Stimulated activated memory B cell treated with anti-CD40 and anti-IgM and Interleukin-4, amounts not matched to agents 10 μg/mL and 1 μg/mL and 100 μg/mL, for 72 hours (primary cell): ENCODE results near the gene LTBR.
A peak's percentile ranks its signal among the peaks of the same experiment; 100 is the strongest.
"Not testable (repeated sequence)": the region's sequence is repeated elsewhere in the genome, so short reads cannot be mapped to it uniquely, and the experiment has no call there.

Source experiments
- ATAC-seq: fragments of 150-1000 bp; cut with Tn5 transposase; 2 replicates; pipeline ENCODE4 v1.10.0; 2021
- H3K27ac Mint-ChIP-seq: one replicate; pipeline ENCODE4 v1.8.0; 2022; ENCODE audit warnings: mild to moderate bottlenecking, mixed read lengths
- H3K27me3 Mint-ChIP-seq: one replicate; pipeline ENCODE4 v1.8.0; 2022; ENCODE audit warnings: mixed read lengths
- H3K36me3 Mint-ChIP-seq: one replicate; pipeline ENCODE4 v1.8.0; 2022; ENCODE audit warnings: mixed read lengths
- H3K4me1 Mint-ChIP-seq: one replicate; pipeline ENCODE4 v1.8.0; 2022; ENCODE audit warnings: mixed read lengths
- H3K4me3 Mint-ChIP-seq: one replicate; pipeline ENCODE4 v1.8.0; 2022; ENCODE audit warnings: mild to moderate bottlenecking, moderate library complexity, mixed read lengths
- H3K9me3 Mint-ChIP-seq: one replicate; pipeline ENCODE4 v1.8.0; 2022; ENCODE audit warnings: mixed read lengths

LTBR gene

GRCh38 chr12:6416596-6416995 is 32.6 kb downstream of the LTBR start:
- no peaks in the 10 kb centered on the region for H3K36me3 Mint-ChIP-seq
- H3K4me1 Mint-ChIP-seq, result peaks cover 14% of the 10 kb centered on the region
- peak; percentile 54 for ATAC-seq
- H3K4me3 Mint-ChIP-seq, result no peak overlapping the region
- peaks cover 41% of the 10 kb centered on the region for H3K27me3 Mint-ChIP-seq
- H3K27ac Mint-ChIP-seq, result peak overlapping the region; percentile 17
- no peaks in the 10 kb centered on the region for H3K9me3 Mint-ChIP-seq

- Mint-ChIP-seq H3K27ac (no peak overlapping the region), H3K36me3 (no peaks in the 10 kb centered on the region), H3K4me1 (peaks cover 20% of the 10 kb centered on the region), H3K27me3 (peaks cover 37% of the 10 kb centered on the region), H3K9me3 (no peaks in the 10 kb centered on the region), H3K4me3 (no peak overlapping the region)
- ATAC-seq, result no peak
Observed at GRCh38 chr12:6418796-6419195, 34.8 kb downstream of the LTBR start.

- peaks cover 21% of the 10 kb centered on the region for H3K27me3 Mint-ChIP-seq
Observed at GRCh38 chr12:6420364-6420763, 36.4 kb downstream of the LTBR start.

DNA sequence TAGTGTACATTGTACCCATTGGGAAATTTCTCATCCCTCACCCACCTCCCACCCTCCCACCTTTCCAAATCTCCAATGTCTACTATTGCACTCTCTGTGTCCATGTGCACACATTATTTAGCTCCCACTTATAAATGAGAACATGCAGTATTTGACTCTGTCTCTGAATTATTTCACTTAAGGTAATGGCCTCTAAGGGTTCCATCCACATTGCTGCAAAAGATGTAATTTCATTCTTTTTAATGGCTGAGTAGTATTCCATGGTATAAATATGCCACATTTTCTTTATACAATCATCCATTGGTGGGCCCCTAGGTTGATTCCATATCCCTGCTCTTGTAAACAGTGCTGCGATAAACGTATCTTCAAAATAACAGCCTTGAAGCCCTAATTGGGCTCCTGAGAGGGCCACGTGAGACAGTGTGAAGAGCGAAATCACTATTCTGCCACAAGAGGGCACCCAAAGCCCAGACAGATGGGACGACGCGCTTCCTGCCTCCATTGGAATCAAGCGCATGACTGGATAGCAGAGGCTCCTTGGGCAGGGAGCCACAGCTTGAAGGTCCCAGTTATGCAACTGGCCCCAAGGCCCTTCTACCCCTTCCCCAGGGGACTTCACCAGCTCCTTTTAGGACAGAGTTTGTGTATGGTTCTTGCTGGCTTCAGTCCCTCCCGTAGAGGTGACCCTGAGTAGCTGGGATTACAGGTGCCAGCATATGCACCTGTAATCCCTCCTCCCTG is 39.5 kb downstream of the LTBR start:
- peaks cover 42% of the 10 kb centered on the region for H3K4me1 Mint-ChIP-seq

More at GRCh38 chr12:6420364-6420763, 36.4 kb downstream of the LTBR start:
- Mint-ChIP-seq H3K4me1 (peaks cover 25% of the 10 kb centered on the region), H3K9me3 (no peaks in the 10 kb centered on the region), H3K27ac (no peak overlapping the region), H3K36me3 (no peaks in the 10 kb centered on the region), H3K4me3 (no peak overlapping the region)
- ATAC-seq, result no peak

GRCh38 chr12:6424008-6424347 is 40.0 kb downstream of the LTBR start:
- H3K36me3 Mint-ChIP-seq, result no peaks in the 10 kb centered on the region
- H3K4me1 Mint-ChIP-seq, result peaks cover 43% of the 10 kb centered on the region
- ATAC-seq, result no peak
- H3K4me3 Mint-ChIP-seq, result peak overlapping the region; percentile 61
- H3K9me3 Mint-ChIP-seq, result no peaks in the 10 kb centered on the region
- peak overlapping the region; percentile 87 for H3K27ac Mint-ChIP-seq
- no peaks in the 10 kb centered on the region for H3K27me3 Mint-ChIP-seq

More for the DNA sequence above, 39.5 kb downstream of the LTBR start:
- Mint-ChIP-seq H3K27ac (peak overlapping the region; percentile 87), H3K4me3 (peak overlapping the region; percentile 61), H3K36me3 (no peaks in the 10 kb centered on the region), H3K27me3 (no peaks in the 10 kb centered on the region), H3K9me3 (no peaks in the 10 kb centered on the region)
- peak; percentile 60 for ATAC-seq

GRCh38 chr12:6424866-6425265 is 40.9 kb downstream of the LTBR start:
- Mint-ChIP-seq H3K36me3 (no peaks in the 10 kb centered on the region), H3K27ac (peak overlapping the region; percentile 95), H3K9me3 (no peaks in the 10 kb centered on the region), H3K27me3 (no peaks in the 10 kb centered on the region), H3K4me3 (no peak overlapping the region), H3K4me1 (peaks cover 48% of the 10 kb centered on the region)
- ATAC-seq, result no peak

DNA sequence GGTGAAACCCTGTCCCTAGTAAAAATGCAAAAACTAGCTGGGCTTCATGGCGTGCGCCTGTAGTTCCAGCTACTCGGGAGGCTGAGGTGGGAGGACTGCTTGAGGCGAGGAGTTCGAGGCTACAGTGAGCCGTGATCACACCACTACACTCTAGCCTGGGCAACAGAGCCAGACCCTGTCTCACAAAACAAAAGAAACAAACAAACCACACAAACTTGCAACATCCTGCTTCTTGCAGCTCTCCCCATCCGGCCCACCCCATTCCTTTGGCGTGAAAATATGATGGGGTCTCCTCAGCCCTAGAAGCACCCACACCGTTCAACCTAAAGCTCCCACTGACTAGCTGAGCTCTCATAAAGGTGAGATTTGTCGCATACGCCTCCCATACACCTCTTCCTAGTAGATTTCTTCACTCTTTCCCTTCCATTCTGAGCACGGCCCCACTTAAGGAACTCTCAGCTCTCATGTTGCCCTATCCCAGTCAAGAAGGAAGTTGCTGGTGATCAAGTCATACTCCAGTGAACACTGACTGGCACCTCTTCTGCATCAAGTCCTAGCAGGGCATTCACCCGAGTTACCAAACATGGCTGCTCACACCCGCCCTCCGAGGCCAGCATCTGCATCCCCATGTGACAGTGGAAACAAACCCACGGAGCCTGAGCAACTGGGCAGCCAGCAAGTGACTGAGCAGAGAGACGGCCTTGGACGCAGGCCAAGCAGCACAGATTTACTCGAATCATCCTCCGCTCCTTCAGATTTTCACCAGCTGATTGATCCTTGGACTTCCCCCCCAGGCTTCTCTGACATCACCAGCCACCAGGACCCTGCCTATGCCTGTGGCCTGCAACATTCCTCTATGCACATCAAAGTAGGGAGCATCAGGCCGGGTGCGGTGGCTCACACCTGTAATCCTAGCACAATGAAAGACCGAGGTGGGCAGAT is 41.9 kb downstream of the LTBR start:
- H3K36me3 Mint-ChIP-seq, result no peaks in the 10 kb centered on the region
- H3K27me3 Mint-ChIP-seq, result no peaks in the 10 kb centered on the region
- H3K27ac Mint-ChIP-seq, result peak overlapping the region; percentile 95
- peak overlapping the region; percentile 79 for H3K4me3 Mint-ChIP-seq
- ATAC-seq, result peak; percentile 73
- peaks cover 57% of the 10 kb centered on the region for H3K4me1 Mint-ChIP-seq
- H3K9me3 Mint-ChIP-seq, result no peaks in the 10 kb centered on the region

DNA sequence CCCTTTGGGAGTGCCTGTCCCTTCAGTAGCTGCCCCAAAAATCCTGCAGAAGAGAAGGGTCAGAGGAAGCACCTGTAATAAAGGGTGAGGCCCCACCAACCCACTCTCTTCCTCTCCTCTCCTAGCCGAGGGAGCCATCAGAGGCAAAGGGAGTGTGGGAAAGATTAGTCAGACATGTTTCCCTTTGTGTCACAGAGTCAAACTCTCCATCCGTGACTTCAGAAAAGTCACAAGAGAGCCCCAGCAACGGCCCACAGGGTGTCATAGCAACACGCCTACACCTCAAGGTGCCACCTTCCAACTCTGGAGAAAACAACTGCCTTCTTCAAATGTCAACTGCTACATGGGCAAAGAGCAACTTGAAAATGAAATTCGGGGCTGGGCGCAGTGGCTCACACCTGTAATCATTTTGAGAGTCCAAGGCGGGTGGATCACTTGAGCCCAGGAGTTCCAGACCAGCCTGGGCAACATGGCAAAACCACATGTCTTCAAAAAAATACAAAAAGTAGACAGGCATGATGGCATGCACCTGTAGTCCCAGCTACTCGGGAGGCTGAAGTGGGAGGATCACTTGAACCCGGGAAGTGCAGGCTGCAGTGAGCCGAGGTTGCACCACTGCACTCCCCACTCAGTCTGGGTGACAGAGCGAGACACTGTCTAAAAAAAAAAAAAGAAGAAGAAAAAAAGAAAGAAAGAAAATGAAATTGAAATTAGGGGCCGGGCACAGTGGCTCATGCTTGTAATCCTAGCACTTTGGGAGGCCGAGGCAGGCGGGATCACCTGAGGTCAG is 43.1 kb downstream of the LTBR start:
- Mint-ChIP-seq H3K4me1 (peaks cover 68% of the 10 kb centered on the region), H3K27ac (peak overlapping the region; percentile 95), H3K4me3 (peak overlapping the region; percentile 79), H3K9me3 (no peaks in the 10 kb centered on the region), H3K36me3 (no peaks in the 10 kb centered on the region), H3K27me3 (no peaks in the 10 kb centered on the region)
- ATAC-seq, result peak; percentile 90

GRCh38 chr12:6427796-6428195 is 43.8 kb downstream of the LTBR start:
- not testable (repeated sequence) for ATAC-seq, H3K27me3 Mint-ChIP-seq, H3K9me3 Mint-ChIP-seq, H3K36me3 Mint-ChIP-seq
- H3K4me1 Mint-ChIP-seq, result peaks cover 76% of the 10 kb centered on the region
- H3K27ac Mint-ChIP-seq, result peak overlapping the region; percentile 95
- H3K4me3 Mint-ChIP-seq, result peak overlapping the region; percentile 79

DNA sequence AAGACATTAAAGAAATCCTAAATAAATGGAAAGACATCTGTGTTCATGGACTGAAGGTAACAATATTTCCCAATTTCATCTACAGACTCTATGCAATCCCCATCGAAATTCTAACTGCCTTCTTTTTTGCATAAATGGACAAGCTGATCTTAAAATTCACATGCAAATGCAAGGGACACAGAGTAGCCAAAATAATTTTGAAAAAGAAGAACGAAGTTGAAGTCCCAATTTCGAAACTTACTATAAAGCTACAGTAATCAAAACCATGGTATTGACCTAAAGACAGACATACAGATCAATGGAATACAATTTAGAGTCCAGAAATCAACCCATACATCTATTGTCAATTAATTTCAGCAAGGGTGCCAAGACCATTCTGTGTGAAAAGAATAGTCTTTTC is 44.4 kb downstream of the LTBR start:
- Mint-ChIP-seq H3K9me3 (no peaks in the 10 kb centered on the region), H3K4me3 (peak overlapping the region; percentile 79), H3K27ac (peak overlapping the region; percentile 95), H3K36me3 (no peaks in the 10 kb centered on the region), H3K4me1 (peaks cover 79% of the 10 kb centered on the region), H3K27me3 (no peaks in the 10 kb centered on the region)
- no peak for ATAC-seq

- H3K27ac Mint-ChIP-seq, result peak overlapping the region; percentile 95
- peak overlapping the region; percentile 65 for H3K4me3 Mint-ChIP-seq
- no peaks in the 10 kb centered on the region for H3K27me3 Mint-ChIP-seq
- no peak for ATAC-seq
- peaks cover 81% of the 10 kb centered on the region for H3K4me1 Mint-ChIP-seq
- H3K36me3 Mint-ChIP-seq, result no peaks in the 10 kb centered on the region
- no peaks in the 10 kb centered on the region for H3K9me3 Mint-ChIP-seq
Observed at GRCh38 chr12:6430124-6430989, 46.4 kb downstream of the LTBR start.

DNA sequence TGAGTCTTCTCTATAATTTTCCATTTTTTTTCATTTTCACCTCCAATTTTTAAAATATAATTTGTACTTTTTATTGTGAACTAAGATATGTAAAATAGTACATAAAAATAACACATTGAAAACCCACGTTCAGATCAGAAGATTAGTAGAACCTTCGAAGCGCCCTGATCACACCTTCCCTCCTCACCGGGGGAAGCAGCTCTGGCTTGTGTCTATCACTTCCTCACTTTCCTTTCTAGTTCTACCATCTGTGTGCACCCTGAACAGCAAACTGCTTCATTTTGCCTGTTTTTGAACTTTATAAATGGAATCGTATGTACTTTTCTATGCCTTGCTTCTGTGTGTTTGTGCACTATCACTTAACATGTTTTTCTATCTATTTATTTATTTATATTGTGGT is 49.0 kb downstream of the LTBR start:
- no peak for ATAC-seq
- H3K4me1 Mint-ChIP-seq, result peaks cover 55% of the 10 kb centered on the region
- no peaks in the 10 kb centered on the region for H3K9me3 Mint-ChIP-seq
- H3K27ac Mint-ChIP-seq, result peak overlapping the region; percentile 83
- H3K27me3 Mint-ChIP-seq, result no peaks in the 10 kb centered on the region
- no peaks in the 10 kb centered on the region for H3K36me3 Mint-ChIP-seq
- H3K4me3 Mint-ChIP-seq, result no peak overlapping the region

DNA sequence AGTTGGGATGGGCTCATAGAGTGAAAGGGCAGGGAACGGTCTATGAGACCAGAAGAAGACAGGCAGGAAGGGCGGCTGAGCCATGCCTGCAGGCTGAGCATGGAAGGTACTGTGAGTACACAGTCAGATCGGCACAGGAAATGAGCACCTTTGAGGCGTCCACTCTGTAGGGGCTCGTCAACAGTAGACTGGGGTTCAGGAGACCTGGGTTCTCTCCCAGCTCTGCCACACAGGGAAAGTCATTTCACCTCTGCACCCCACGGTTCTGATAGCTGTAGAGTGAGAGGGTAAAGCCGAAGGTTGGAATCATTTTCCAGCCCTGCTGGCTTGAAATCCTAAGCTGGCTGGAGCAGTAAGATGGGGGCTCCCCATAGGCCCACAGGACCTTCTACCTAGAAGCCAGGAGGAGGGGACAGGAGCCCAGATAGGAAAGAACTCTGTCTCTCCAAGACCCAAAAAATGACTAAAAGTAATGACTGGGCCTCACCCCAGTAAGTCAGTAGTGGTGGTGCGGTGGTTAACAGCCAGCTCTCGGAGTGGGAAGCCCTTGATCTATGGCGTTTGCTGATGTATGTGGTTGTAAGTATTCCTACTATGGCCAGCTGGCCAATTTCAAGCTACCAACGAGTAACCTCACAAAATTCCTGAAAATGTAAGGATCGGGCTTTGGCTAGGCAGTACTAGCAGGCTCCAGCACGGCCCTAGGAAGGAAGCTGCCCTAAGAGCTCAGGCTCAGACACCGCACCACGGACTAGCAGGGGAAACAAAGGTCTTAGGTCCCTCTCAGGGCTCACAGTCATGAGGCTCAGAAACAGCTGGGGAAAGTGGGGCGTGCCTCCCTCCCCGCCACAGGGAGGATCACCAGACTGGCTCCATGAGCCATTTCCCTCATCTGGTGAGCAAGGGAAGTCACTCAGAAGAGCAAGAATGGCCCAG is 50.5 kb downstream of the LTBR start:
- H3K36me3 Mint-ChIP-seq, result no peaks in the 10 kb centered on the region
- peak overlapping the region; percentile 83 for H3K27ac Mint-ChIP-seq
- peak; percentile 48 for ATAC-seq
- peaks cover 54% of the 10 kb centered on the region for H3K4me1 Mint-ChIP-seq
- H3K27me3 Mint-ChIP-seq, result no peaks in the 10 kb centered on the region
- H3K9me3 Mint-ChIP-seq, result no peaks in the 10 kb centered on the region
- no peak overlapping the region for H3K4me3 Mint-ChIP-seq
